Measurements from ENCODE around the gene MYH11. TPM values are rescaled to one million over a fixed set of nuclear protein-coding genes. Genes with fewer than 3 reads are reported as not detected.
"Not testable (repeated sequence)": the region's sequence is repeated elsewhere in the genome, so short reads cannot be mapped to it uniquely, and the experiment has no call there.

Gene MYH11
- total RNA-seq, 6 experiments from 2014 or later = 1.5 to 3.9 (median 2.7) TPM

GRCh38 chr16:15847611-15848175 is 9.1 kb downstream of the MYH11 start:
- Histone ChIP-seq H3K4me3 (no peak overlapping the region), H3K4me1 (no peaks in the 10 kb centered on the region), H3K27ac (no peak overlapping the region), H3K9me3 (no peaks in the 10 kb centered on the region), H3K36me3 (no peaks in the 10 kb centered on the region), H3K27me3 (no peaks in the 10 kb centered on the region)
- DNase-seq = no peak
- 57% methylated on average over 9 of the region's 9 CpGs for WGBS (ENCODE audit: insufficient coverage, low coverage, low lambda C conversion rate, missing lambda C conversion rate)
- ATAC-seq = no peak
- no peak for TF ChIP-seq POLR2A (IDR thresholded peaks at IDR 0.05)
- no peak for TF ChIP-seq CTCF (IDR thresholded peaks at IDR 0.05)
- intact Hi-C loops (cut with DNase I) = no loop called here

- Histone ChIP-seq H3K4me1 (no peaks in the 10 kb centered on the region), H3K27ac (no peak overlapping the region), H3K9me3 (no peaks in the 10 kb centered on the region), H3K4me3 (no peak overlapping the region), H3K27me3 (no peaks in the 10 kb centered on the region), H3K36me3 (no peaks in the 10 kb centered on the region)
- TF ChIP-seq CTCF (IDR thresholded peaks at IDR 0.05) (no peak), POLR2A (IDR thresholded peaks at IDR 0.05) (no peak)
- intact Hi-C loops (cut with DNase I) = no loop called here
- 57% methylated on average over 3 of the region's 4 CpGs for WGBS (ENCODE audit: insufficient coverage, low coverage, low lambda C conversion rate, missing lambda C conversion rate)
- DNase-seq (no peak), ATAC-seq (no peak)
These were observed 10.3 kb downstream of the MYH11 start for GRCh38 chr16:15846510-15846909.

GRCh38 chr16:15843635-15844279 is 13.1 kb downstream of the MYH11 start:
- Histone ChIP-seq H3K36me3 (no peaks in the 10 kb centered on the region), H3K9me3 (no peaks in the 10 kb centered on the region), H3K4me1 (no peaks in the 10 kb centered on the region), H3K27ac (no peak overlapping the region), H3K27me3 (no peaks in the 10 kb centered on the region), H3K4me3 (no peak overlapping the region)
- ATAC-seq (no peak), DNase-seq (no peak)
- intact Hi-C loops (cut with DNase I) = no loop called here
- 54% methylated on average over 7 of the region's 10 CpGs for WGBS (ENCODE audit: insufficient coverage, low coverage, low lambda C conversion rate, missing lambda C conversion rate)
- TF ChIP-seq CTCF (IDR thresholded peaks at IDR 0.05) (no peak), POLR2A (IDR thresholded peaks at IDR 0.05) (no peak)

- H3K27ac ChIP-seq; H3K27me3 ChIP-seq; H3K36me3 ChIP-seq; H3K9me3 ChIP-seq; intact Hi-C loops (cut with DNase I); DNase-seq; H3K4me1 ChIP-seq; H3K4me3 ChIP-seq; ATAC-seq: not testable (repeated sequence)
- 88% methylated on average over 8 of the region's 8 CpGs for WGBS (ENCODE audit: insufficient coverage, low coverage, low lambda C conversion rate, missing lambda C conversion rate)
These were observed 17.6 kb downstream of the MYH11 start for GRCh38 chr16:15839204-15839603.

GRCh38 chr16:15837761-15838160 is 19.1 kb downstream of the MYH11 start:
- intact Hi-C loops (cut with DNase I) = no loop called here
- ATAC-seq = no peak
- Histone ChIP-seq H3K4me1 (no peaks in the 10 kb centered on the region), H3K27me3 (no peaks in the 10 kb centered on the region), H3K9me3 (no peaks in the 10 kb centered on the region), H3K27ac (no peak overlapping the region), H3K4me3 (no peak overlapping the region), H3K36me3 (no peaks in the 10 kb centered on the region)
- TF ChIP-seq POLR2A (IDR thresholded peaks at IDR 0.05) (no peak), CTCF (IDR thresholded peaks at IDR 0.05) (no peak)
- 73% methylated on average over 2 of the region's 11 CpGs for WGBS (ENCODE audit: insufficient coverage, low coverage, low lambda C conversion rate, missing lambda C conversion rate)
- no peak for DNase-seq
